GM20431 (cell line): ENCODE data around the gene ROR2.
"Not testable (repeated sequence)": the region's sequence is repeated elsewhere in the genome, so short reads cannot be mapped to it uniquely, and the experiment has no call there.

Experiments
- in situ Hi-C: fragments of 300-500 bp; cut with MseI, MboI; formaldehyde crosslinking; loops from one replicate; pipeline ENCODE4 v1.15.0; 2020; ENCODE audit warnings: low sequenced_read_pairs; ENCODE audit not compliant: unreplicated experiment

ROR2 gene

GRCh38 chr9:91809581-91810285, 140.3 kb downstream of the ROR2 start:
- in situ Hi-C loops, result no loop called here

GRCh38 chr9:91807643-91808246, 142.3 kb downstream of the ROR2 start:
- in situ Hi-C loops, result no loop called here

GRCh38 chr9:91805031-91805430, 145.0 kb downstream of the ROR2 start:
- in situ Hi-C loops, result no loop called here

- in situ Hi-C loops, result no loop called here
Observed at GRCh38 chr9:91803970-91804752, 145.9 kb downstream of the ROR2 start.

- in situ Hi-C loops, result no loop called here
Observed at GRCh38 chr9:91803151-91803940, 146.7 kb downstream of the ROR2 start.

- in situ Hi-C loops, result no loop called here
Observed at GRCh38 chr9:91802391-91802790, 147.6 kb downstream of the ROR2 start.

- in situ Hi-C loops, result no loop called here
Observed at GRCh38 chr9:91800473-91801030, 149.5 kb downstream of the ROR2 start.

- in situ Hi-C loops, result no loop called here
Observed at GRCh38 chr9:91799113-91799744, 150.8 kb downstream of the ROR2 start.

- in situ Hi-C loops, result not testable (repeated sequence)
Observed at GRCh38 chr9:91798273-91799112, 151.5 kb downstream of the ROR2 start.

GRCh38 chr9:91797517-91797916, 152.5 kb downstream of the ROR2 start:
- in situ Hi-C loops, result not testable (repeated sequence)

GRCh38 chr9:91796516-91796915, 153.5 kb downstream of the ROR2 start:
- in situ Hi-C loops, result not testable (repeated sequence)

- in situ Hi-C loops, result no loop called here
Observed at GRCh38 chr9:91795598-91796241, 154.3 kb downstream of the ROR2 start.

GRCh38 chr9:91793371-91793770, 156.7 kb downstream of the ROR2 start:
- in situ Hi-C loops, result not testable (repeated sequence)

- in situ Hi-C loops, result no loop called here
Observed at GRCh38 chr9:91790917-91791316, 159.1 kb downstream of the ROR2 start.

GRCh38 chr9:91789941-91790340, 160.1 kb downstream of the ROR2 start:
- in situ Hi-C loops, result no loop called here

GRCh38 chr9:91787931-91788330, 162.1 kb downstream of the ROR2 start:
- in situ Hi-C loops, result no loop called here

- in situ Hi-C loops, result no loop called here
Observed at GRCh38 chr9:91786132-91786896, 163.7 kb downstream of the ROR2 start.

- in situ Hi-C loops, result no loop called here
Observed at GRCh38 chr9:91785447-91785842, 164.6 kb downstream of the ROR2 start.
